GM19372 (cell line): ENCODE measurements around the gene PTMA.
"Not testable (repeated sequence)": the region's sequence is repeated elsewhere in the genome, so short reads cannot be mapped to it uniquely, and the experiment has no call there.

Experiments used
- ATAC-seq: cut with Tn5 transposase; IDR thresholded peaks from one replicate; pipeline ENCODE4 v1.9.1; 2021; ENCODE audit warnings: mild to moderate bottlenecking, low read depth, moderate library complexity; ENCODE audit not compliant: unreplicated experiment

Gene PTMA

GRCh38 chr2:231749016-231749415, 40.7 kb downstream of the PTMA start:
- not testable (repeated sequence) for ATAC-seq

DNA sequence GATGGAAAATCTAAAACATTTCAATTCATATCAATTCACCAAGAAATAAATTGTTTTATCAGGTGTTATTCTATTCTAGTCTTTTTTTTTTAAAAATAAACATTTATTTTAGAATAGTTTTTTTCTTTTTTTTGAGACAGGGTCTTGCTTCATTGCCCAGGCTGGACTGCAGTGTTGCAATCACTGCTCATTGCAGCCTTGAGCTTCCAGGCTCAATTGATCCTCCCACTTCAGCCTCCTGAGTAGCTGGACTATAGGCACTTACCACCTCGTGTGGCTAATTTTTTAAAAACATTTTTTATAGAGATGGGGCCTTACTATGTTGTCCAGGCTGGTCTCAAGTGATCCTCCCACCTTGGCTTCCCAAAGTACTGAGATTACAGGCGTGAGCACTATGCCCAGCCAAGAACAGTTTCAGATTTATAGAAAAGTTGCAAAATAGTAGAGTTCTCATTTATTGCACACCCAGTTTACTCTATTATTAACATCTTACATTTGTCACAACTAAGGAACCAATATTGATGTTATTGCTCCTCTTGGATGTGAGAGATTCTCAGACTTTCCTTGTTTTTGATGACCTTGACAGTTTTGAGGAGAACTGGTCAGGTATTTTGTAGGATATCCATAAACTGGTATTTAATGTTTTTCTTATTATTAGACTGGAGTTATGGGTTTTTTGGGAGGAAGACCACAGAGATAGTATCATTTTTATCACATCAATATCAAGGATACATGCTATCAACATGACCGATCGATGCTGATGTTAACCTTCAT, 42.9 kb downstream of the PTMA start:
- ATAC-seq = no peak

DNA sequence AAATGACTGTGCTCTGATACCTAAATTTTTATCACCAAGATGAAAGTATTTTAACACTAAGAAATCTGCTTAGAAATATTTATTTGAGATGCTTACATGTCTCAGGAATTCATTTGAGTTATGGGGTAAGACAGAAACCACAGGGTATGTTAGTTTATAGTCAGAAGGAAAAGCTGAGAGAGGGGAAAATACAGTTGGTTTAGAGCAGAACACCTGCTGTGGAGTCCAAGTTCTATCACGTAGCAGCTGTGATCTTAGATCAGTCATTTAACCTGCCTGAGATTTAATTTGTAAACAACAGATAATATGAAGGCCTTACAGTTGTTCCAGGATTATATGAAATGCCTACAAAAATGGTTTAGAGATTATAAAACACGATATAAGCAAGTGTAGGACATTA, 43.7 kb downstream of the PTMA start:
- ATAC-seq = no peak

GRCh38 chr2:231761735-231762134, 53.4 kb downstream of the PTMA start:
- ATAC-seq = no peak
